Neural cell (in vitro differentiated cells): ENCODE data around the gene MYO7B. TPM values are rescaled to one million over a fixed set of nuclear protein-coding genes. Genes with fewer than 3 reads are reported as not detected.

Experiments used
- H2AFZ ChIP-seq: fragments of 200-600, 300-800 bp; sonication (generic), shearing (Covaris generic); 2 replicates; pipeline ENCODE4 v1.6.0; 2014; ENCODE audit warnings: low read depth, mild to moderate bottlenecking, antibody characterized with exemption, low read length, moderate library complexity
- H3F3A ChIP-seq: fragments of 200-600 bp; shearing (Covaris generic); 2 replicates; pipeline ENCODE4 v1.6.1; 2016; ENCODE audit warnings: mild to moderate bottlenecking, moderate library complexity, mixed read lengths, antibody characterized with exemption, low read length; ENCODE audit not compliant: insufficient read depth, poor library complexity, severe bottlenecking
- H3K27ac ChIP-seq: fragments of 200-600, 300-800 bp; sonication (generic), shearing (Covaris generic); 2 replicates; pipeline ENCODE4 v1.5.1; 2014; ENCODE audit warnings: mild to moderate bottlenecking, low read length, moderate library complexity
- H3K27me3 ChIP-seq: fragments of 300-800, 200-600 bp; sonication (generic), shearing (Covaris generic); 2 replicates; pipeline ENCODE4 v1.6.0; 2014; ENCODE audit warnings: mild to moderate bottlenecking, low read depth, low read length, moderate library complexity; ENCODE audit not compliant: insufficient read depth
- H3K36me3 ChIP-seq: fragments of 300-800, 200-600 bp; sonication (generic), shearing (Covaris generic); 2 replicates; pipeline ENCODE4 v1.5.1; 2014; ENCODE audit warnings: mild to moderate bottlenecking, antibody characterized with exemption, low read length, moderate library complexity; ENCODE audit not compliant: insufficient read depth
- H3K4me2 ChIP-seq: fragments of 300-800, 200-600 bp; sonication (generic), shearing (Covaris generic); 2 replicates; pipeline ENCODE4 v1.6.0; 2014; ENCODE audit warnings: mild to moderate bottlenecking, low read length
- H3K4me3 ChIP-seq: fragments of 300-800, 200-600 bp; sonication (generic), shearing (Covaris generic); 2 replicates; pipeline ENCODE4 v1.5.1; 2014; ENCODE audit warnings: mild to moderate bottlenecking, low read length, moderate library complexity
- H3K79me2 ChIP-seq: fragments of 200-600 bp; shearing (Covaris generic); replicated peaks from 2 replicates; pipeline ENCODE4 v1.6.0; 2014; ENCODE audit warnings: mild to moderate bottlenecking, low read length, moderate library complexity; ENCODE audit not compliant: insufficient read depth
- H3K9ac ChIP-seq: fragments of 300-800, 200-600 bp; sonication (generic), shearing (Covaris generic); 2 replicates; pipeline ENCODE4 v1.6.1; 2016; ENCODE audit warnings: mild to moderate bottlenecking, low read length, mixed read lengths
- H3K9me2 ChIP-seq: fragments of 200-600 bp; shearing (Covaris generic); 2 replicates; pipeline ENCODE4 v1.6.1; 2016; ENCODE audit warnings: mild to moderate bottlenecking, low read length, mixed read lengths; ENCODE audit not compliant: insufficient read depth
- H3K9me3 ChIP-seq: fragments of 200-600, 300-800 bp; sonication (generic), shearing (Covaris generic); 2 replicates; pipeline ENCODE4 v1.6.1; 2016; ENCODE audit warnings: mild to moderate bottlenecking, mixed run types, low read length, moderate library complexity, mixed read lengths
- H4K20me1 ChIP-seq: fragments of 200-600 bp; shearing (Covaris generic); 2 replicates; pipeline ENCODE4 v1.6.1; 2016; ENCODE audit warnings: mild to moderate bottlenecking, mixed run types; ENCODE audit not compliant: insufficient read depth
- CTCF ChIP-seq: fragments of 450-650 bp; IDR thresholded peaks from 2 replicates; pipeline ENCODE4 v1.5.1; 2014; ENCODE audit warnings: antibody characterized with exemption, mild to moderate bottlenecking, moderate library complexity; ENCODE audit not compliant: poor library complexity, severe bottlenecking
- EP300 ChIP-seq: fragments of 450-650 bp; conservative IDR thresholded peaks from 2 replicates; pipeline ENCODE4 v1.6.1; 2014; ENCODE audit warnings: antibody characterized with exemption, mild to moderate bottlenecking, moderate library complexity; ENCODE audit not compliant: poor library complexity, severe bottlenecking
- EZH2 ChIP-seq: fragments of 200-600, 300-800 bp; shearing (Covaris generic), sonication (generic); IDR thresholded peaks from 2 replicates; pipeline ENCODE4 v1.6.1; 2014; ENCODE audit warnings: antibody characterized with exemption, low read length, borderline replicate concordance, mild to moderate bottlenecking; ENCODE audit not compliant: insufficient read depth, poor library complexity, severe bottlenecking
- MXI1 ChIP-seq: fragments of 450-650 bp; conservative IDR thresholded peaks from 2 replicates; pipeline ENCODE4 v1.6.1; 2014; ENCODE audit warnings: antibody characterized with exemption, mild to moderate bottlenecking; ENCODE audit not compliant: poor library complexity, severe bottlenecking
- POLR2AphosphoS5 ChIP-seq: IDR thresholded peaks from 2 replicates; pipeline ENCODE4 v1.6.1; 2012
- RAD21 ChIP-seq: fragments of 450-650 bp; conservative IDR thresholded peaks from 2 replicates; pipeline ENCODE4 v1.6.1; 2014; ENCODE audit warnings: antibody characterized with exemption, mild to moderate bottlenecking, moderate library complexity
- REST ChIP-seq: IDR thresholded peaks from 2 replicates; pipeline ENCODE4 v1.6.1; 2012; ENCODE audit warnings: borderline replicate concordance
- SMC3 ChIP-seq: fragments of 450-650 bp; conservative IDR thresholded peaks from 2 replicates; pipeline ENCODE4 v1.6.1; 2014; ENCODE audit warnings: antibody characterized with exemption, mild to moderate bottlenecking, moderate library complexity; ENCODE audit not compliant: poor library complexity
- TAF1 ChIP-seq: IDR thresholded peaks from 2 replicates; pipeline ENCODE4 v1.6.1; 2012; ENCODE audit warnings: low read depth
- polyA plus RNA-seq: library from polyadenylated mRNA; depleted of rRNA; stranded (reverse); fragments of >200 nt; gene quantifications from 2 replicates; pipeline ENCODE4 v1.2.3, GENCODE V29; 2014

MYO7B gene
- polyA plus RNA-seq, 1 donor from 2014 or later, result 0.16 TPM

- TF ChIP-seq EZH2, result no peak
These were observed 99.3 kb downstream of the MYO7B start (continued) for GRCh38 chr2:127634626-127635379.

GRCh38 chr2:127635380-127636237 lies 100.1 kb downstream of the MYO7B start:
- Histone ChIP-seq H3K4me3 (no peak overlapping the region), H3K36me3 (no peaks in the 10 kb centered on the region), H3K9me2 (no peaks in the 10 kb centered on the region), H3F3A (no peaks in the 10 kb centered on the region), H4K20me1 (no peaks in the 10 kb centered on the region), H3K9ac (no peak overlapping the region), H3K27me3 (no peaks in the 10 kb centered on the region), H3K79me2 (no peaks in the 10 kb centered on the region), H3K4me2 (no peak overlapping the region), H3K27ac (no peak overlapping the region), H2AFZ (no peak overlapping the region), H3K9me3 (no peaks in the 10 kb centered on the region)
- TF ChIP-seq RAD21 (no peak), POLR2AphosphoS5 (no peak), MXI1 (no peak), TAF1 (no peak), EZH2 (no peak), CTCF (no peak), REST (no peak), SMC3 (no peak), EP300 (no peak)
